ENCODE data around the gene CTBP1. TPM values are rescaled to one million over a fixed set of nuclear protein-coding genes. Genes with fewer than 3 reads are reported as not detected.
A peak's percentile ranks its signal among the peaks of the same experiment; 100 is the strongest.

CTBP1 gene
- polyA plus RNA-seq, 3 donors = 21.3 to 226 (median 42.1) TPM

GRCh38 chr4:1297456-1298325 is 48.8 kb upstream of the CTBP1 start:
- intact Hi-C loops (cut with micrococcal nuclease) = no loop called here
- Mint-ChIP-seq H3K4me1 (peaks cover 49% of the 10 kb centered on the region), H3K4me3 (no peak overlapping the region), H3K9me3 (peaks cover 0 to 2% (median 0%) of the 10 kb centered on the region in 7 donors), H3K27ac (peak overlapping the region in 6 of 7 donors; percentile 2 to 98 (median 89)), H3K27me3 (ENCODE audit: low read depth in 3 of 3) (no peaks in the 10 kb centered on the region), H3K36me3 (peaks cover 42 to 61% of the 10 kb centered on the region in 2 donors)
- H3K27me3 ChIP-seq (ENCODE audit: control insufficient read depth in 2 of 2, insufficient read depth in 2 of 2, low read length in 2 of 2) = no peaks in the 10 kb centered on the region
- no peak for DNase-seq
- TF ChIP-seq, protein P1, sequence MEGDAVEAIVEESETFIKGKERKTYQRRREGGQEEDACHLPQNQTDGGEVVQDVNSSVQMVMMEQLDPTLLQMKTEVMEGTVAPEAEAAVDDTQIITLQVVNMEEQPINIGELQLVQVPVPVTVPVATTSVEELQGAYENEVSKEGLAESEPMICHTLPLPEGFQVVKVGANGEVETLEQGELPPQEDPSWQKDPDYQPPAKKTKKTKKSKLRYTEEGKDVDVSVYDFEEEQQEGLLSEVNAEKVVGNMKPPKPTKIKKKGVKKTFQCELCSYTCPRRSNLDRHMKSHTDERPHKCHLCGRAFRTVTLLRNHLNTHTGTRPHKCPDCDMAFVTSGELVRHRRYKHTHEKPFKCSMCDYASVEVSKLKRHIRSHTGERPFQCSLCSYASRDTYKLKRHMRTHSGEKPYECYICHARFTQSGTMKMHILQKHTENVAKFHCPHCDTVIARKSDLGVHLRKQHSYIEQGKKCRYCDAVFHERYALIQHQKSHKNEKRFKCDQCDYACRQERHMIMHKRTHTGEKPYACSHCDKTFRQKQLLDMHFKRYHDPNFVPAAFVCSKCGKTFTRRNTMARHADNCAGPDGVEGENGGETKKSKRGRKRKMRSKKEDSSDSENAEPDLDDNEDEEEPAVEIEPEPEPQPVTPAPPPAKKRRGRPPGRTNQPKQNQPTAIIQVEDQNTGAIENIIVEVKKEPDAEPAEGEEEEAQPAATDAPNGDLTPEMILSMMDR (IDR thresholded peaks at IDR 0.05) = no peak
- H4K20me1 ChIP-seq (ENCODE audit: insufficient read depth, low read length) = peaks cover 35% of the 10 kb centered on the region
- no peaks in the 10 kb centered on the region for H3K9me3 ChIP-seq (replicated peaks in 1 of 2; ENCODE audit: control insufficient read depth in 1 of 2, insufficient read depth in 1 of 2, low read length in 2 of 2)
- H2AFZ ChIP-seq (ENCODE audit: insufficient read depth, low read depth, low read length, poor library complexity, severe bottlenecking) = no peak overlapping the region
- peaks cover 31 to 35% of the 10 kb centered on the region in 2 donors for H3K4me1 ChIP-seq (ENCODE audit: control insufficient read depth in 1 of 2, insufficient read depth in 2 of 2, low read length in 2 of 2)
- H3K9ac ChIP-seq (ENCODE audit: insufficient read depth, low read length, poor library complexity, severe bottlenecking) = no peak overlapping the region
- no peak overlapping the region for H3K4me3 ChIP-seq (replicated peaks in 1 of 3; ENCODE audit: low read depth in 2 of 3, low read length in 3 of 3)
- 92% methylated on average over 25 of the region's 32 CpGs for WGBS (ENCODE audit: insufficient coverage)
- peaks cover 28 to 40% of the 10 kb centered on the region in 2 donors for H3K36me3 ChIP-seq (replicated peaks in 1 of 2; ENCODE audit: control insufficient read depth in 1 of 2, insufficient read depth in 2 of 2, low read length in 2 of 2)
- peak overlapping the region in 1 of 2 donors; percentile 99 for H3K27ac ChIP-seq (ENCODE audit: low read depth in 1 of 2, low read length in 2 of 2)
- H3K79me2 ChIP-seq (ENCODE audit: insufficient read depth, low read length) = peaks cover 87% of the 10 kb centered on the region
- no peak overlapping the region for H3K4me2 ChIP-seq (replicated peaks; ENCODE audit: extremely low read depth, low read length, poor library complexity, severe bottlenecking)

DNA sequence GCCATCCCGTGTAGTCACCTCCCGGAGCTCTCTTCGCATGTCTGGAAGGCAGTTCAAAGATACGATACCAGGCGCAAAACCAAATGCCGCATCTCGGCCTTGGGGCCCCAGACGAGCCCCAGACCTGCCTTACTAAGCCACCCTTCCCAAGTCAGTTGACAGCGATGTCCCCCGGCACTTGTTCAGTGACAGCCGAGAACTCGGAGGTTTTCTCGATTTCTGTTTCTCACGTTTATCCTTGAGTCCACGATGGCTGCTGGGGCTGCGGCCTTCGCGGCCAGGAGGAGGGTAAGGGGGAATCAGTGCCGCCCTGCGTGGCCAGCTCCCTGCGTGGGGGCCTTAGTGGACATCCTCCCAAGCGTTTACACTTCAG is 48.1 kb upstream of the CTBP1 start:
- Histone ChIP-seq H3K36me3 (replicated peaks in 1 of 2; ENCODE audit: control insufficient read depth in 1 of 2, insufficient read depth in 2 of 2, low read length in 2 of 2) (peaks cover 28 to 40% of the 10 kb centered on the region in 2 donors), H3K4me1 (ENCODE audit: control insufficient read depth in 1 of 2, insufficient read depth in 2 of 2, low read length in 2 of 2) (peaks cover 29 to 40% of the 10 kb centered on the region in 2 donors), H3K9me3 (replicated peaks in 1 of 2; ENCODE audit: control insufficient read depth in 1 of 2, insufficient read depth in 1 of 2, low read length in 2 of 2) (no peaks in the 10 kb centered on the region), H3K27ac (ENCODE audit: low read depth in 1 of 2, low read length in 2 of 2) (peak overlapping the region in 1 of 2 donors; percentile 99), H3K27me3 (ENCODE audit: control insufficient read depth in 2 of 2, insufficient read depth in 2 of 2, low read length in 2 of 2) (no peaks in the 10 kb centered on the region), H3K4me2 (replicated peaks; ENCODE audit: extremely low read depth, low read length, poor library complexity, severe bottlenecking) (no peak overlapping the region), H3K4me3 (replicated peaks in 1 of 3; ENCODE audit: low read depth in 2 of 3, low read length in 3 of 3) (no peak overlapping the region), H2AFZ (ENCODE audit: insufficient read depth, low read depth, low read length, poor library complexity, severe bottlenecking) (no peak overlapping the region), H3K79me2 (ENCODE audit: insufficient read depth, low read length) (peaks cover 87% of the 10 kb centered on the region), H4K20me1 (ENCODE audit: insufficient read depth, low read length) (peaks cover 37% of the 10 kb centered on the region), H3K9ac (ENCODE audit: insufficient read depth, low read length, poor library complexity, severe bottlenecking) (no peak overlapping the region)
- 90% methylated on average over 9 of the region's 22 CpGs for WGBS (ENCODE audit: insufficient coverage)
- intact Hi-C loops (cut with micrococcal nuclease) = no loop called here
- H3K4me3 Mint-ChIP-seq = no peak overlapping the region
- DNase-seq = no peak
- peaks cover 46 to 63% of the 10 kb centered on the region in 2 donors for H3K36me3 Mint-ChIP-seq
- peaks cover 0 to 2% (median 0%) of the 10 kb centered on the region in 7 donors for H3K9me3 Mint-ChIP-seq
- H3K4me1 Mint-ChIP-seq = peaks cover 52% of the 10 kb centered on the region
- TF ChIP-seq, protein P1 (IDR thresholded peaks at IDR 0.05) = no peak
- H3K27me3 Mint-ChIP-seq (ENCODE audit: low read depth in 3 of 3) = no peaks in the 10 kb centered on the region
- H3K27ac Mint-ChIP-seq = peak overlapping the region in 6 of 7 donors; percentile 67 to 90 (median 85)
